Chondrocyte (in vitro differentiated cells): Measurements from ENCODE around the gene STMN1. TPM values are rescaled to one million over a fixed set of nuclear protein-coding genes. Genes with fewer than 3 reads are reported as not detected.
"Not testable (repeated sequence)": the region's sequence is repeated elsewhere in the genome, so short reads cannot be mapped to it uniquely, and the experiment has no call there.

Source experiments
- DNase-seq: peaks from one replicate; pipeline ENCODE4 v3.0.0; 2021; ENCODE audit warnings: mixed read lengths, low spot score
- H3K27ac Mint-ChIP-seq: one replicate; pipeline ENCODE4 v1.8.0; 2021; ENCODE audit warnings: mild to moderate bottlenecking, moderate library complexity, mixed read lengths; ENCODE audit not compliant: unreplicated experiment
- H3K27me3 Mint-ChIP-seq: 2 replicates; pipeline ENCODE4 v1.8.0; 2021; ENCODE audit warnings: low read depth, mixed read lengths
- H3K36me3 Mint-ChIP-seq: 2 replicates; pipeline ENCODE4 v1.8.0; 2021; ENCODE audit warnings: low read depth, mixed read lengths
- H3K4me1 Mint-ChIP-seq: 2 replicates; pipeline ENCODE4 v1.8.0; 2021; ENCODE audit warnings: low read depth, mild to moderate bottlenecking, mixed read lengths
- H3K4me3 Mint-ChIP-seq: one replicate; pipeline ENCODE4 v1.8.0; 2021; ENCODE audit warnings: mild to moderate bottlenecking, moderate library complexity, mixed read lengths; ENCODE audit not compliant: unreplicated experiment
- H3K9me3 Mint-ChIP-seq: 2 replicates; pipeline ENCODE4 v1.8.0; 2021; ENCODE audit warnings: low read depth, mixed read lengths
- CTCF ChIP-seq: fragments of 200-600 bp; sonication (generic); IDR thresholded peaks from 2 replicates; pipeline ENCODE4 v1.5.0; 2021; ENCODE audit warnings: antibody characterized with exemption, mild to moderate bottlenecking, moderate library complexity
- total RNA-seq: library from RNA; stranded (reverse); gene quantifications from 3 replicates; pipeline ENCODE4 v1.2.1, GENCODE V29; 2021

STMN1 gene
- total RNA-seq, 1 donor from 2014 or later: 152 TPM

- TF ChIP-seq CTCF: no peak
- no peak for DNase-seq
- H3K36me3 Mint-ChIP-seq: peaks cover 2% of the 10 kb centered on the region
- no peaks in the 10 kb centered on the region for H3K27me3 Mint-ChIP-seq
- H3K4me3 Mint-ChIP-seq: no peak overlapping the region
- peaks cover 18% of the 10 kb centered on the region for H3K9me3 Mint-ChIP-seq
- H3K27ac Mint-ChIP-seq: no peak overlapping the region
- no peaks in the 10 kb centered on the region for H3K4me1 Mint-ChIP-seq
Observed at GRCh38 chr1:25947027-25947426, 40.8 kb upstream of the STMN1 start.

GRCh38 chr1:25945761-25946160 is 39.5 kb upstream of the STMN1 start:
- Mint-ChIP-seq H3K27me3 (no peaks in the 10 kb centered on the region), H3K27ac (no peak overlapping the region), H3K4me1 (no peaks in the 10 kb centered on the region), H3K36me3 (peaks cover 2% of the 10 kb centered on the region), H3K9me3 (peaks cover 18% of the 10 kb centered on the region), H3K4me3 (no peak overlapping the region)
- no peak for DNase-seq
- TF ChIP-seq CTCF: no peak

- no peak for DNase-seq
- Mint-ChIP-seq H3K36me3 (peaks cover 2% of the 10 kb centered on the region), H3K27me3 (no peaks in the 10 kb centered on the region), H3K9me3 (peaks cover 18% of the 10 kb centered on the region), H3K4me1 (no peaks in the 10 kb centered on the region), H3K27ac (no peak overlapping the region), H3K4me3 (no peak overlapping the region)
- no peak for TF ChIP-seq CTCF
Observed at GRCh38 chr1:25944986-25945385, 38.8 kb upstream of the STMN1 start.

- not testable (repeated sequence) for H3K27ac Mint-ChIP-seq, H3K27me3 Mint-ChIP-seq, H3K36me3 Mint-ChIP-seq, H3K4me3 Mint-ChIP-seq, DNase-seq, H3K4me1 Mint-ChIP-seq
- peaks cover 14% of the 10 kb centered on the region for H3K9me3 Mint-ChIP-seq
Observed at GRCh38 chr1:25943511-25943910, 37.3 kb upstream of the STMN1 start.

- Mint-ChIP-seq H3K36me3 (no peaks in the 10 kb centered on the region), H3K27me3 (peaks cover 4% of the 10 kb centered on the region), H3K4me1 (peaks cover 4% of the 10 kb centered on the region), H3K9me3 (no peaks in the 10 kb centered on the region), H3K27ac (no peak overlapping the region), H3K4me3 (no peak overlapping the region)
- no peak for DNase-seq
- no peak for TF ChIP-seq CTCF
Observed at GRCh38 chr1:25936947-25937346, 30.7 kb upstream of the STMN1 start.

- Mint-ChIP-seq H3K4me1 (peaks cover 4% of the 10 kb centered on the region), H3K4me3 (no peak overlapping the region), H3K27me3 (peaks cover 4% of the 10 kb centered on the region), H3K9me3 (no peaks in the 10 kb centered on the region), H3K36me3 (no peaks in the 10 kb centered on the region), H3K27ac (no peak overlapping the region)
- no peak for DNase-seq
- no peak for TF ChIP-seq CTCF
Observed at GRCh38 chr1:25933479-25934365, 27.5 kb upstream of the STMN1 start.

GRCh38 chr1:25932811-25933400 is 26.7 kb upstream of the STMN1 start:
- H3K36me3 Mint-ChIP-seq, DNase-seq, H3K4me3 Mint-ChIP-seq, H3K27me3 Mint-ChIP-seq, H3K4me1 Mint-ChIP-seq, H3K9me3 Mint-ChIP-seq, H3K27ac Mint-ChIP-seq: not testable (repeated sequence)
